Small intestine (tissue), 7 donors: ENCODE data around the gene CPA4. TPM values are rescaled to one million over a fixed set of nuclear protein-coding genes. Genes with fewer than 3 reads are reported as not detected.

ENCODE experiments used
- DNase-seq, 2 donors: peaks; one replicate each; pipeline versions ENCODE4 v3.0.0 to v3.0.0-alpha.2; 2013
- FAIRE-seq: peaks from 2 replicates; lab custom pipeline; 2012; peaks lifted over from hg19 to GRCh38; lab: Jason Lieb, UNC
- H3K27ac ChIP-seq, 3 donors: one replicate each; pipeline ENCODE4 v1.5.1; 2013; ENCODE audit warnings: low read length in 2 of 3, mild to moderate bottlenecking in 2 of 3, control low read depth in 1 of 3, inconsistent platforms in 1 of 3, low read depth in 1 of 3, moderate library complexity in 1 of 3
- H3K27me3 ChIP-seq, 3 donors: one replicate each; pipeline ENCODE4 v1.6.1; 2013; ENCODE audit warnings: low read length in 3 of 3, inconsistent platforms in 1 of 3; ENCODE audit not compliant: control insufficient read depth in 3 of 3, insufficient read depth in 3 of 3
- H3K36me3 ChIP-seq, 3 donors: one replicate each; pipeline ENCODE4 v1.6.1; 2013; ENCODE audit warnings: low read length in 3 of 3, inconsistent platforms in 1 of 3, low read depth in 1 of 3, mild to moderate bottlenecking in 1 of 3, moderate library complexity in 1 of 3; ENCODE audit not compliant: control insufficient read depth in 3 of 3, insufficient read depth in 2 of 3
- H3K4me1 ChIP-seq, 3 donors: one replicate each; pipeline ENCODE4 v1.6.1; 2013; ENCODE audit warnings: low read length in 2 of 3, inconsistent platforms in 1 of 3, low read depth in 1 of 3, mild to moderate bottlenecking in 1 of 3, moderate library complexity in 1 of 3; ENCODE audit not compliant: control insufficient read depth in 3 of 3, insufficient read depth in 2 of 3
- H3K4me3 ChIP-seq, 3 donors: one replicate each; pipeline ENCODE4 v1.5.1; 2013; ENCODE audit warnings: low read length in 3 of 3, control low read depth in 1 of 3, inconsistent platforms in 1 of 3, low read depth in 1 of 3, mild to moderate bottlenecking in 1 of 3, moderate library complexity in 1 of 3
- H3K9me3 ChIP-seq, 2 donors: one replicate each; pipeline ENCODE4 v1.6.1; 2013; ENCODE audit warnings: low read depth in 1 of 2, low read length in 1 of 2; ENCODE audit not compliant: control insufficient read depth in 2 of 2, insufficient read depth in 1 of 2
- WGBS, 3 donors: extraction: QIAGEN DNeasy Blood & Tissue Kit; methylation state at CpG; one replicate each; pipeline ENCODE4 v1.1.7; 2013; 5-methylcytosine and 5-hydroxymethylcytosine counted together
- polyA plus RNA-seq, 4 donors: library from polyadenylated mRNA; stranded (reverse) in 3 of 4; unstranded in 1 of 4; fragments of 200-250 nt in 3 of 4; fragments of 120-200 nt in 1 of 4; gene quantifications; one replicate each; pipeline versions ENCODE4 v1.2.1 to v1.2.3, GENCODE V29; 2013
- donor health status: healthy with polysubstance abuse.
- donor health status: control.
- donor health status: control.
- donor health status: Bipolar disorder and iron deficiency.
- donor health status: healthy.

The CPA4 gene
- polyA plus RNA-seq, 4 donors, result 0.09 to 0.21 TPM; not detected in 2

DNA sequence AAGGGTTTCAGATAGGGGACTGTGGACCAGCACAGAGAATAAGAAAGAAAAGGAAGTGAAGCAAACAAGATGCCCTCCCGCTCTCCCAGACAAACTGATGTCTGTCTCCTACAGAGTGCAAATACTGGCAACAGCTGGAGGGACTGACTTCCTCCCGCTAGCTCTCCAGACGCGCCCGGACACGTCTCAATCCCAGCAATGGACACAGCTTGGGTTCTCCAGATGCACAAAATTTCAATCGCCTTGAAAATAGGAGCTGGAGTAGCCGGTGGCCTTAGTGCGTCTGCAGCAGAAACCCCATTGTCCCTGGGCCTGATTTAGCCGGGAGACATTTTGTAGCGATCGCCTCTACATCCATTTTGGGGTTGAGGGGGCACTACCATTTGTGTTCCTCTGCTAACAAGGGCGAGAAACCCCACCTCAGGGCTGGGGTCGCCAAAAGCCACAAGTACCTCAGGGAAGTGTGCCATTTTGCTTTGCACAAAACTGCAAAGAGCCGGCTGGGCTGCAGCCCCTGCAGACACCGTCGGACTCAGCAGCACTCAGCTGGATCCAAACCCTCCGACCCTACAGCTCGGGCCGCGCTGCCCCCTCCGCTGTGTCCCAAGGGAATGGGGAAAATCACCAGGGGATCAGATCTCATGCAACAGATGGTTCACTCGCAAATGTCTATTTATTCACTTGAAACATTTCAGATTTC lies 20.4 kb upstream of the CPA4 start:
- H3K27me3 ChIP-seq, result no peaks in the 10 kb centered on the region
- peaks cover 0 to 14% (median 0%) of the 10 kb centered on the region in 3 donors for H3K4me1 ChIP-seq
- DNase-seq (no peak), FAIRE-seq (no peak)
- WGBS, 3 donors, result 68 to 91% (median 80%) methylated on average over 23 of the region's 23 CpGs
- peak overlapping the region in 1 of 3 donors; percentile 75 for H3K27ac ChIP-seq
- peak overlapping the region in 1 of 3 donors; percentile 24 for H3K4me3 ChIP-seq
- H3K9me3 ChIP-seq, result no peaks in the 10 kb centered on the region
- H3K36me3 ChIP-seq, result peaks cover 0 to 11% (median 0%) of the 10 kb centered on the region in 3 donors

DNA sequence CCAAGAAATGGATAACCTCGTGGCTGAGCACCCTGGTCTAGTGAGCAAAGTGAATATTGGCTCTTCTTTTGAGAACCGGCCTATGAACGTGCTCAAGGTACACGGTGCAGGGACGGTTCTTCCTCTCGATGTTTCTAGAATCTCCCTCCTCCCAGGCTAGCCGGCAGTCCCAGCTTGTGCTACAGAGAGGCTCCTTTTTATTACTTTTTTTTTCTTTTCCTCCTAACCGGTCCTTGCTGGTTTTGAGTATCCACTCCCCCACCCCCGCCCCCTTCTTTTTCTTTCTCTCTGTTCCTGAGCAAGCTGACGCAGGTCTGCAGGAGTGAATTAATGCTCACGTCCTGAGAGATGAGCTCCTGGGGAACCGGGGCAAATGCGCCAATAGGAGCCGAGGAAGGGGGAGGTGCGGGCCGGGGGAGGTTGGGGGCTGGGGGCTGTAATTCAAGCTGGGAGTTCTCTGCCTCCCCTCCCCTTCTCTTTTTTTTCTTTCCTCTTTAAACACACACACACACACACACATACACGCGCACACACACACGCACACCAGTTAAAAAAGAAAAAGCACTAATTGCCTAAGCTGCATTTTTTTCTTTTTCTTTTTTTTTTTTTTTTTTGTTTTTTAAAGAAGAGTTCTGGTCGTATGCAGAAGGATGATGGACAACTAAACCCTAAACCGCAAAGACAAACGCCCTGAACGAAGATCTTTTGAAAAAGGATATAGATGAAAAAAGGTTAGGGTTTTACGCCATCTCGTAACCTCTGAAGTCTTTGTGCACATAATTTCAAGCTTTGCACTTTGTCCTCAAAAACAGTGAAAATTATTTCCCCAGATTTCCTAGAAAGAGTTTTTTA lies 19.7 kb upstream of the CPA4 start:
- WGBS, 3 donors, result 38 to 79% (median 55%) methylated on average over 25 of the region's 25 CpGs
- H3K27me3 ChIP-seq, result no peaks in the 10 kb centered on the region
- peak overlapping the region in 1 of 3 donors; percentile 24 for H3K4me3 ChIP-seq
- H3K27ac ChIP-seq, result peak overlapping the region in 1 of 3 donors; percentile 76
- FAIRE-seq (no peak), DNase-seq (peak in 1 of 2 donors; percentile 65)
- H3K9me3 ChIP-seq, result no peaks in the 10 kb centered on the region
- peaks cover 0 to 14% (median 0%) of the 10 kb centered on the region in 3 donors for H3K4me1 ChIP-seq
- H3K36me3 ChIP-seq, result peaks cover 0 to 11% (median 0%) of the 10 kb centered on the region in 3 donors

DNA sequence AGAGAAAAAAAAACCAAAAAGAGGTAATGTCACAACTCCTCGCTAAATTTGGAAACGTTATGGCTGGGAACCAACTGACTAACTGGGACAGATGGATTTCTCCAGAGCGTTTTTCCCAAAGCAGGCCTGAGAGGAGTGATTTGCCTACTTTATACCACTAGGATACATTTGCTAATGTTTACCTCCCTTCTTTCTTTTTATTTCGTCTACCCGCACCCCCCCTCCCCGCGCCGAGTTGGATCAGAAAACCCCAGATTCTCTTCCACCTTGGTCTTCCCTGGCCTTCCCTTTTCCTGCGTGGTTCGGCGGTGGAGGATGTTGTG lies 19.1 kb upstream of the CPA4 start:
- FAIRE-seq, result no peak
- DNase-seq, result no peak
- Histone ChIP-seq H3K9me3 (no peaks in the 10 kb centered on the region), H3K36me3 (peaks cover 0 to 11% (median 0%) of the 10 kb centered on the region in 3 donors), H3K27me3 (no peaks in the 10 kb centered on the region), H3K4me1 (peaks cover 0 to 10% (median 0%) of the 10 kb centered on the region in 3 donors), H3K27ac (peak overlapping the region in 1 of 3 donors; percentile 76), H3K4me3 (peak overlapping the region in 1 of 3 donors; percentile 6)
- 58 to 92% (median 81%) methylated on average over 11 of the region's 11 CpGs for WGBS, 3 donors

DNA sequence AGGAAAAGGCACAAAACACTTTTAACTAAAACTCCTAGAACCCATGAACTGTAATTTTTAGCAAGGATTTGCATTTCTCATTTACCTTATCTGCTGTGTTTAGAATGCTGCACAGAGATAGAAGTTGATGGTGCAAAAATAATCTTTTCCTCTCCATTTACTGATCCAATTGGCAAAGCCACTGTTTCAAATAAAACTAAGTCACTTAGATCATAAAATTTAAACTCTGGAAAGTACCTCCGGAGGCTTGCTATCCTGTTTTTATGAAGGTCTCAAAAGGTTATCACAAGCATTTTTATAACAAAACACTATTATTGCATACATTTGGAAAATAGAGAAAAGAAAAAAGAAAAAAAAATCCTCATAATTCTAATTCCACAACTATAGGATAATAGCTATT lies 18.7 kb upstream of the CPA4 start:
- DNase-seq (no peak), FAIRE-seq (no peak)
- Histone ChIP-seq H3K36me3 (peaks cover 0 to 11% (median 0%) of the 10 kb centered on the region in 3 donors), H3K4me1 (peaks cover 0 to 10% (median 0%) of the 10 kb centered on the region in 3 donors), H3K4me3 (no peak overlapping the region), H3K9me3 (no peaks in the 10 kb centered on the region), H3K27ac (peak overlapping the region in 1 of 3 donors; percentile 76), H3K27me3 (no peaks in the 10 kb centered on the region)
- 44 to 47% (median 45%) methylated on average over 1 of the region's 1 CpG for WGBS, 3 donors

DNA sequence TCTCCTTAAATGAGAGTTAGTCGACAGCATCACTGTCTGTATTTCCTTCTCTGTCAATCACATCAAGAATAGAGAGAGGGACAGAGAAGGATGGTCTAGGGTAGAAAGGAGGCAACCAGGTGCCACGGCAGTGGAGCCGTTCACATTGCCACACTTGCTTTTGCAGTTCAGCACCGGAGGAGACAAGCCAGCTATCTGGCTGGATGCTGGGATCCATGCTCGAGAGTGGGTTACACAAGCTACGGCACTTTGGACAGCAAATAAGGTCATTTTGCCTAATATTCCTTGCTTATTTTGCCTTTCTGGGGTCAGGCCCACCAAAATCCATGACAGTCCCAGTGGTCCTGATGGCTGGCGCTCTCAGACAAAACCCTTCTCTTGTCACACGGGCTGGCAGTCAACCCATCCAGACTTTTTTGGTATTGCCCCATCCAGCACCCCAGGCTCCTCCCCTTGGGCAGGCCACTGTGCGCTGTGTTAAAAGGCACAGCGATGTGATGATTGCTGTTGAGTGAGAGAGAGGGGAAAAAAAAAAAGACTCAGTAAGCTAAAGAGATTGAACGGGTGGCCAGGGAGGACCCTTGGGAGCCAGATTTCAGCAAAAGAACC lies 17.9 kb upstream of the CPA4 start:
- no peak overlapping the region for H3K4me3 ChIP-seq
- H3K27me3 ChIP-seq, result no peaks in the 10 kb centered on the region
- peaks cover 0 to 10% (median 0%) of the 10 kb centered on the region in 3 donors for H3K4me1 ChIP-seq
- H3K36me3 ChIP-seq, result peaks cover 0 to 9% (median 0%) of the 10 kb centered on the region in 3 donors
- peak overlapping the region in 1 of 3 donors; percentile 76 for H3K27ac ChIP-seq
- no peak for DNase-seq
- H3K9me3 ChIP-seq, result no peaks in the 10 kb centered on the region
- no peak for FAIRE-seq
- WGBS, 3 donors, result 87 to 98% (median 92%) methylated on average over 11 of the region's 11 CpGs

- peaks cover 0 to 10% (median 0%) of the 10 kb centered on the region in 3 donors for H3K4me1 ChIP-seq
- DNase-seq (no peak), FAIRE-seq (no peak)
- no peak overlapping the region for H3K27ac ChIP-seq
- no peaks in the 10 kb centered on the region for H3K27me3 ChIP-seq
- WGBS, 3 donors, result 79 to 92% (median 84%) methylated on average over 5 of the region's 5 CpGs
- peaks cover 0 to 8% (median 0%) of the 10 kb centered on the region in 3 donors for H3K36me3 ChIP-seq
- H3K4me3 ChIP-seq, result no peak overlapping the region
- no peaks in the 10 kb centered on the region for H3K9me3 ChIP-seq
Observed at GRCh38 chr7:130275826-130276297, 17.1 kb upstream of the CPA4 start.

- DNase-seq (no peak), FAIRE-seq (no peak)
- Histone ChIP-seq H3K4me1 (peaks cover 0 to 6% (median 0%) of the 10 kb centered on the region in 3 donors), H3K9me3 (no peaks in the 10 kb centered on the region), H3K27ac (no peak overlapping the region), H3K27me3 (no peaks in the 10 kb centered on the region), H3K36me3 (peaks cover 0 to 4% (median 0%) of the 10 kb centered on the region in 3 donors), H3K4me3 (no peak overlapping the region)
- WGBS, 3 donors, result 75 to 88% (median 76%) methylated on average over 10 of the region's 10 CpGs
Observed at GRCh38 chr7:130276796-130277762, 15.9 kb upstream of the CPA4 start.
